Measurements from ENCODE around the gene NAA25. TPM values are rescaled to one million over a fixed set of nuclear protein-coding genes. Genes with fewer than 3 reads are reported as not detected.

Gene NAA25
- total RNA-seq, 4 donors from 2014 or later: 22.4 to 37.1 (median 24.7) TPM

GRCh38 chr12:112149596-112149995, 41.0 kb upstream of the NAA25 start:
- DNase-seq: peak in 1 of 2 donors; percentile 41
- TF ChIP-seq CTCF (IDR thresholded peaks at IDR 0.05): no peak
- TF ChIP-seq POLR2A (IDR thresholded peaks at IDR 0.05): no peak
- Histone ChIP-seq H3K27ac (no peak overlapping the region), H3K27me3 (no peaks in the 10 kb centered on the region), H3K36me3 (peaks cover 44 to 69% of the 10 kb centered on the region in 2 donors), H3K4me3 (replicated peaks in 1 of 3) (no peak overlapping the region), H3K4me1 (no peaks in the 10 kb centered on the region), H3K9me3 (no peaks in the 10 kb centered on the region)
- intact Hi-C loops (cut with DNase I): no loop called here
- 86 to 94% methylated on average over 4 to 5 of the region's 5 CpGs for WGBS, 2 donors

- no peaks in the 10 kb centered on the region for H3K27me3 ChIP-seq
- intact Hi-C loops (cut with DNase I): no loop called here
- H3K27ac ChIP-seq: no peak overlapping the region
- peaks cover 46 to 73% of the 10 kb centered on the region in 2 donors for H3K36me3 ChIP-seq
- WGBS, 2 donors: 76 to 84% methylated on average over 3 of the region's 3 CpGs
- no peak overlapping the region for H3K4me3 ChIP-seq (replicated peaks in 1 of 3)
- H3K4me1 ChIP-seq: no peaks in the 10 kb centered on the region
- DNase-seq: no peak
- H3K9me3 ChIP-seq: no peaks in the 10 kb centered on the region
- TF ChIP-seq POLR2A (IDR thresholded peaks at IDR 0.05) (no peak), CTCF (IDR thresholded peaks at IDR 0.05) (no peak)
Measured at GRCh38 chr12:112148031-112148513, 39.5 kb upstream of the NAA25 start.

GRCh38 chr12:112146123-112146522, 37.5 kb upstream of the NAA25 start:
- H3K36me3 ChIP-seq: peaks cover 38 to 71% of the 10 kb centered on the region in 2 donors
- no peaks in the 10 kb centered on the region for H3K4me1 ChIP-seq
- H3K4me3 ChIP-seq (replicated peaks in 1 of 3): no peak overlapping the region
- 88 to 93% methylated on average over 1 of the region's 1 CpG for WGBS, 2 donors
- no peaks in the 10 kb centered on the region for H3K27me3 ChIP-seq
- H3K27ac ChIP-seq: no peak overlapping the region
- DNase-seq: no peak
- H3K9me3 ChIP-seq: no peaks in the 10 kb centered on the region
- TF ChIP-seq POLR2A (IDR thresholded peaks at IDR 0.05) (no peak), CTCF (IDR thresholded peaks at IDR 0.05) (no peak)
- intact Hi-C loops (cut with DNase I): no loop called here

DNA sequence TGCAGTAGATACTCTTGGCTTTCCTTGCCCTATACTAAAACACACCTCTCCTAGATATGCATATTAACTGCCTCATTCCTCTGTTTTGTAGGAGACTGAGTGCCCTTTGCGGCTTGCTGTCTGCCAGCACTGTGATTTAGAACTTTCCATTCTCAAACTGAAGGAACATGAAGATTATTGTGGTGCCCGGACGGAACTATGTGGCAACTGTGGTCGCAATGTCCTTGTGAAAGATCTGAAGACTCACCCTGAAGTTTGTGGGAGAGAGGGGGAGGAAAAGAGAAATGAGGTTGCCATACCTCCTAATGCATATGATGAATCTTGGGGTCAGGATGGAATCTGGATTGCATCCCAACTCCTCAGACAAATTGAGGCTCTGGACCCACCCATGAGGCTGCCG, 32.1 kb upstream of the NAA25 start:
- 93 to 96% methylated on average over 5 of the region's 5 CpGs for WGBS, 2 donors
- peaks cover 29 to 64% of the 10 kb centered on the region in 2 donors for H3K36me3 ChIP-seq
- no peak overlapping the region for H3K27ac ChIP-seq
- H3K9me3 ChIP-seq: no peaks in the 10 kb centered on the region
- no peaks in the 10 kb centered on the region for H3K4me1 ChIP-seq
- TF ChIP-seq CTCF (IDR thresholded peaks at IDR 0.05): no peak
- TF ChIP-seq POLR2A (IDR thresholded peaks at IDR 0.05): no peak
- no peak for DNase-seq
- H3K4me3 ChIP-seq (replicated peaks in 1 of 3): no peak overlapping the region
- intact Hi-C loops (cut with DNase I): no loop called here
- no peaks in the 10 kb centered on the region for H3K27me3 ChIP-seq

DNA sequence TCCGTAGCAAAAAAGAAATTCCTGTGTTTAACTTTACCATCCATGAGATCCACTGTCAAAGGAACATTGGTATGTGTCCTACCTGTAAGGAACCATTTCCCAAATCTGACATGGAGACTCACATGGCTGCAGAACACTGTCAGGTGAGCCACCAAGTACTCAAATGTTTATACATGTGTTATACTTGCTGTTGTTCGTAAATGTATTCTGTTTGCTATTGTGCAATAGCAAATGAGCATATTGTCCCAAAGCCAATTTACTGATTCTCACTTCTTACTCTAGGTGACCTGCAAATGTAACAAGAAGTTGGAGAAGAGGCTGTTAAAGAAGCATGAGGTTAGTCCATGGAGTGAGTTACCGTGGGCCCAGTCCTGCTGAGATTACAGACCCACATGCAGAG, 26.1 kb upstream of the NAA25 start:
- Histone ChIP-seq H3K27ac (no peak overlapping the region), H3K4me1 (peaks cover 12 to 15% of the 10 kb centered on the region in 2 donors), H3K36me3 (peaks cover 9 to 27% of the 10 kb centered on the region in 2 donors), H3K9me3 (no peaks in the 10 kb centered on the region), H3K4me3 (replicated peaks in 1 of 3) (no peak overlapping the region), H3K27me3 (no peaks in the 10 kb centered on the region)
- 92 to 94% methylated on average over 3 of the region's 3 CpGs for WGBS, 2 donors
- TF ChIP-seq CTCF (IDR thresholded peaks at IDR 0.05): no peak
- no peak for TF ChIP-seq POLR2A (IDR thresholded peaks at IDR 0.05)
- intact Hi-C loops (cut with DNase I): no loop called here
- DNase-seq: no peak
